HEK293T (cell line): ENCODE results near the gene PIEZO1.

Experiments used
- CTCF ChIA-PET: fragments of 350-600 bp; formaldehyde crosslinking; extraction: SDS; loops from one replicate; lab custom pipeline; 2021; ENCODE audit warnings: antibody characterized with exemption, inconsistent platforms; lab: Yijun Ruan, JAX
- POLR2A ChIA-PET: fragments of 350-600 bp; formaldehyde crosslinking; extraction: SDS; loops from one replicate; lab custom pipeline; 2020; ENCODE audit warnings: antibody characterized with exemption, inconsistent platforms; lab: Yijun Ruan, JAX
- DNase-seq: peaks from one replicate; pipeline ENCODE4 v3.0.0; 2012; ENCODE audit warnings: mixed read lengths; ENCODE audit errors: extremely low spot score
- ARNT ChIP-seq: fragments of 450-650 bp; IDR thresholded peaks from 2 replicates; pipeline ENCODE4 v1.6.1; 2017; ENCODE audit warnings: mild to moderate bottlenecking
- BHLHE40 ChIP-seq: fragments of 450-650 bp; IDR thresholded peaks from 2 replicates; pipeline ENCODE4 v1.6.1; 2016; ENCODE audit warnings: mild to moderate bottlenecking, moderate library complexity, borderline replicate concordance
- CTBP1 ChIP-seq: fragments of 450-650 bp; IDR thresholded peaks from 2 replicates; pipeline ENCODE4 v1.6.1; 2016; ENCODE audit warnings: borderline replicate concordance
- ELF4 ChIP-seq: fragments of 450-650 bp; IDR thresholded peaks from 2 replicates; pipeline ENCODE4 v1.6.1; 2017; ENCODE audit warnings: antibody characterized with exemption
- FOXA1 ChIP-seq: fragments of 450-650 bp; IDR thresholded peaks from 2 replicates; pipeline ENCODE4 v1.6.1; 2016; ENCODE audit warnings: mild to moderate bottlenecking
- FOXK2 ChIP-seq: fragments of 450-650 bp; IDR thresholded peaks from 2 replicates; pipeline ENCODE4 v1.6.1; 2016; ENCODE audit warnings: mild to moderate bottlenecking
- FOXM1 ChIP-seq: fragments of 450-650 bp; IDR thresholded peaks from 2 replicates; pipeline ENCODE4 v1.6.1; 2017; ENCODE audit warnings: mild to moderate bottlenecking, borderline replicate concordance
- HDGF ChIP-seq: fragments of 450-650 bp; IDR thresholded peaks from 2 replicates; pipeline ENCODE4 v1.6.1; 2017; ENCODE audit warnings: antibody characterized with exemption, borderline replicate concordance
- L3MBTL2 ChIP-seq: fragments of 450-650 bp; conservative IDR thresholded peaks from 2 replicates; pipeline ENCODE4 v1.6.1; 2016; ENCODE audit warnings: mild to moderate bottlenecking
- LEF1 ChIP-seq: fragments of 450-650 bp; IDR thresholded peaks from 2 replicates; pipeline ENCODE4 v1.6.1; 2017; ENCODE audit warnings: mild to moderate bottlenecking, borderline replicate concordance
- NFRKB ChIP-seq: fragments of 450-650 bp; IDR thresholded peaks from 2 replicates; pipeline ENCODE4 v1.6.1; 2016; ENCODE audit warnings: mild to moderate bottlenecking, moderate library complexity
- PKNOX1 ChIP-seq: fragments of 450-650 bp; IDR thresholded peaks from 2 replicates; pipeline ENCODE4 v1.6.1; 2016
- SP1 ChIP-seq: fragments of 450-650 bp; IDR thresholded peaks from 2 replicates; pipeline ENCODE4 v1.6.1; 2017
- SUZ12 ChIP-seq: fragments of 450-650 bp; IDR thresholded peaks from 2 replicates; pipeline ENCODE4 v1.6.1; 2016; ENCODE audit warnings: mild to moderate bottlenecking
- TARDBP ChIP-seq: fragments of 450-650 bp; IDR thresholded peaks from 2 replicates; pipeline ENCODE4 v1.6.1; 2016
- ZNF384 ChIP-seq: fragments of 450-650 bp; IDR thresholded peaks from 2 replicates; pipeline ENCODE4 v1.6.1; 2016

PIEZO1 gene

GRCh38 chr16:88822281-88823040 is 37.4 kb upstream of the PIEZO1 start:
- no peak for DNase-seq
- ChIA-PET CTCF (no interaction called here), POLR2A (interaction anchor here (0.6 kb wide), 1 partner anchor 202 kb away, joined by 3 read pairs; no protein-coding TSS in a partner anchor)
- no peak for TF ChIP-seq BHLHE40
- no peak for TF ChIP-seq FOXA1
- TF ChIP-seq NFRKB, result no peak
- no peak for TF ChIP-seq SUZ12
- no peak for TF ChIP-seq ARNT
- no peak for TF ChIP-seq ELF4
- TF ChIP-seq ZNF384, result no peak
- no peak for TF ChIP-seq FOXK2
- no peak for TF ChIP-seq L3MBTL2
- no peak for TF ChIP-seq PKNOX1
- TF ChIP-seq SP1, result no peak
- TF ChIP-seq LEF1, result no peak
- no peak for TF ChIP-seq TARDBP
- no peak for TF ChIP-seq FOXM1
- no peak for TF ChIP-seq CTBP1

GRCh38 chr16:88821168-88821850 is 36.3 kb upstream of the PIEZO1 start:
- DNase-seq, result no peak
- TF ChIP-seq FOXM1 (no peak), FOXK2 (no peak), FOXA1 (no peak), NFRKB (no peak)
- POLR2A ChIA-PET, result no interaction called here
- CTCF ChIA-PET, result no interaction called here

DNA sequence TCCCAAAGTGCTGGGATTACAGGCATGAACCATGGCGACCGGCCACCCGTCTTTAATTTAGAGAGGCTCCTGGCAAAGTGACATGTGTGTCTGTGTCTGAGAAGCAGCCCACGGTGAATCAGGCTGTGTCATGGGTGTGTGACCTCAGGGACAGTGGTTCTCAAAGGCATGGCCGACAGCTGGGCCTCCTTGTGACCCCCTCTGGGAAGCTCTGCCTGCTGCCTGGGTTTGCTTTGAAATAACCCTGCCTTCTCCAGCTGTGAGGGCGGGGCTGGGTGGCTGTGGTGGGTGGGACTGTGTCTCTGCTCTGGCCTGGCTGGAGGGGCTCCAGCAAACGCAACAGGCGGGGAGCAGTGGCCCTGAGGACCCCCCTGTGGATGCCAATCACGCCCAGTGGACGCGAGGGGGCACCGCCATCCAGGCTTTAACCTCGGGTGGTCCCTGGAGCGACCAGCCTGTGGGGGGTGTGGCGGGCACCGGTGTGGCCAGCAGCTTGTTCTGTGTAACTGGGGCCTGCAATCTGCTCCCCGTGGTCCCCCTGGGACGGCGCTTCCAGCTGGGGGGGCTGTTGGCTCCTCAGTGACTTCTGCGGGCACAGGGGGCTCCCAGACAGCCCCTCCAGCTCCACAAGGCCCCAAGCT is 35.5 kb upstream of the PIEZO1 start:
- TF ChIP-seq CTBP1 (no peak), FOXK2 (no peak), PKNOX1 (no peak)
- no peak for DNase-seq
- ChIA-PET POLR2A (no interaction called here), CTCF (no interaction called here)

GRCh38 chr16:88819126-88819525 is 34.1 kb upstream of the PIEZO1 start:
- POLR2A ChIA-PET, result no interaction called here
- no peak for DNase-seq
- no peak for TF ChIP-seq FOXA1
- no peak for TF ChIP-seq ELF4
- TF ChIP-seq BHLHE40, result no peak
- TF ChIP-seq PKNOX1, result no peak
- TF ChIP-seq ZNF384, result no peak
- no peak for TF ChIP-seq FOXM1
- no peak for TF ChIP-seq SP1
- no peak for TF ChIP-seq HDGF
- TF ChIP-seq ARNT, result no peak
- no peak for TF ChIP-seq LEF1
- no peak for TF ChIP-seq SUZ12
- TF ChIP-seq FOXK2, result no peak
- no peak for TF ChIP-seq L3MBTL2
- TF ChIP-seq CTBP1, result no peak
- no peak for TF ChIP-seq TARDBP
- no peak for TF ChIP-seq NFRKB
- CTCF ChIA-PET, result no interaction called here

DNA sequence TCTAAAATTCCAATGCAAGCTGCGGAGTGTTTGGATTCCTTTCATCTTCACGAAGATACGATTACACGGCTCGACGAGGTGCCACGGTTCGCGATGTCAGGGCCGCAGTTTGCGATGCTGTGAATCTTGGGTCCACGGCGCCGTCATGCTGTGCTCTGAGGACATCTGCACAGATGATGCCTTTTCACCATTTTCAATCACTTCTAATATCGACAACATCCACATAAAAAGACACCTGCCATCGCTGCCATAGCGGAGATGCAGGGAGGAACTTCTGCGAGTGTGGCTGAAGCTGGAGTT is 33.5 kb upstream of the PIEZO1 start:
- POLR2A ChIA-PET, result no interaction called here

More for the DNA sequence above, 33.5 kb upstream of the PIEZO1 start:
- TF ChIP-seq ZNF384, result no peak
- TF ChIP-seq FOXK2, result no peak
- no peak for TF ChIP-seq HDGF
- TF ChIP-seq L3MBTL2, result no peak
- TF ChIP-seq ARNT, result no peak
- no peak for TF ChIP-seq NFRKB
- no peak for TF ChIP-seq BHLHE40
- TF ChIP-seq LEF1, result no peak
- TF ChIP-seq TARDBP, result no peak
- no peak for TF ChIP-seq FOXA1
- no peak for TF ChIP-seq ELF4
- TF ChIP-seq CTBP1, result no peak
- TF ChIP-seq PKNOX1, result no peak
- TF ChIP-seq FOXM1, result no peak
- no peak for TF ChIP-seq SP1
- no peak for TF ChIP-seq SUZ12
- CTCF ChIA-PET, result no interaction called here
- DNase-seq, result no peak
